Right cardiac atrium (tissue), 5 donors: ENCODE measurements around the gene LY6G5B. TPM values are rescaled to one million over a fixed set of nuclear protein-coding genes. Genes with fewer than 3 reads are reported as not detected.

Source experiments
- ATAC-seq, 2 donors: fragments of 200-7000 bp; cut with Tn5 transposase; one replicate each; pipeline versions ENCODE4 v1.8.0 to v1.9.1; 2020; ENCODE audit warnings: moderate library complexity in 2 of 2, mild to moderate bottlenecking in 1 of 2
- DNase-seq, 3 donors: peaks; one replicate each; pipeline ENCODE4 v3.0.0-alpha.2; 2020
- H3K27ac ChIP-seq: one replicate; pipeline ENCODE4 v1.5.1; 2013; ENCODE audit warnings: mild to moderate bottlenecking, low read length, control low read depth, moderate library complexity
- H3K27me3 ChIP-seq: one replicate; pipeline ENCODE4 v1.6.1; 2013; ENCODE audit not compliant: control insufficient read depth, insufficient read depth
- H3K4me1 ChIP-seq: one replicate; pipeline ENCODE4 v1.6.1; 2013; ENCODE audit warnings: low read length; ENCODE audit not compliant: control insufficient read depth, insufficient read depth
- H3K4me3 ChIP-seq: one replicate; pipeline ENCODE4 v1.5.1; 2013; ENCODE audit warnings: low read length, control low read depth
- H3K9me3 ChIP-seq: one replicate; pipeline ENCODE4 v1.6.1; 2013; ENCODE audit warnings: low read length; ENCODE audit not compliant: control insufficient read depth
- WGBS: extraction: QIAGEN DNeasy Blood & Tissue Kit; methylation state at CpG from one replicate; pipeline ENCODE4 v1.1.7; 2013; 5-methylcytosine and 5-hydroxymethylcytosine counted together
- intact Hi-C, 4 donors: fragments of 100-400 bp; cut with DNase I; formaldehyde crosslinking; loops; one replicate each; pipeline versions ENCODE4 v1.11.0 to v1.14.0; 2022 to 2023
- microRNA-seq, 2 donors: library from miRNA; unstranded; fragments of <30 nt; microRNA quantifications; one replicate each; pipeline ENCODE4 v1.2.0, GENCODE V29; 2020 to 2021
- polyA plus RNA-seq: library from polyadenylated mRNA; stranded (reverse); fragments of 200-250 nt; gene quantifications from one replicate; pipeline ENCODE4 v1.2.3, GENCODE V29; 2013
- total RNA-seq, 4 donors: library from RNA; stranded (reverse); fragmentation: NEBNext Ultra II Directional; extraction: Animal tissue kit (Norgen Biotek cat#: 25700); gene quantifications; one replicate each; pipeline ENCODE4 v1.2.1, GENCODE V29; 2021
- donor health status: healthy with polysubstance abuse.
- donor health status: DM: no; HTN: yes; CAD: no.
- donor health status: DM: no; HTN: no; CAD: no.
- donor health status: DM: no; HTN: yes; CAD: no; lungs with severe emphysema.
- donor health status: DM: yes; HTN: yes; CAD: no.

LY6G5B gene
- total and polyA plus RNA-seq, 5 donors: 4.0 to 8.7 (median 5.7) TPM

DNA sequence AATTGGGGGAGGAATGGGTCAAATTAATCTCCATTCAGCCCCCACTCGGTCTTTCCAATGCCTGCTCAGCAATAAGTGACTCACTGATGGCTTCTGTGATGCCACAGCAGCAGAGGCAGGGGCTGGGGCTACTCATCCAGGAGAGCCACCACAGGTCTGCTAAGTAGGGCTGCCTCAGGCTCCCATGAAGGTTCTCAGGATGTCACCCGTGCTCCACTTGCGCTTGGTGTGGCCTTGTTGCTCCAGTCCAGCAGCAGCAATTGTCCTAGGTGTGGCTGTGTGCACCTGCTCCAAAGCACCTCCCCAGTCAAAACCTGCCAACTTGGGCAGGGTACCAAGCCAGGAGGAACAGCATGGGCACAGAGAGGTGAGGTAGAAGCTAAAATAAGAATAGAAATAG is 52.4 kb downstream of the LY6G5B start:
- ATAC-seq (no peak), DNase-seq (peak in 1 of 3 donors; percentile 36)
- 94% methylated on average over 3 of the region's 3 CpGs for WGBS
- no peaks in the 10 kb centered on the region for H3K9me3 ChIP-seq
- H3K4me1 ChIP-seq: no peaks in the 10 kb centered on the region
- H3K27ac ChIP-seq: no peak overlapping the region
- no peaks in the 10 kb centered on the region for H3K27me3 ChIP-seq
- no peak overlapping the region for H3K4me3 ChIP-seq
- intact Hi-C loops: loop anchor here in 1 of 4 donors (10.0 kb wide), 1 partner anchor 113 kb away; no protein-coding TSS in a partner anchor

Small RNAs within 50 kb of the gene (microRNA-seq; reads per million reads assigned to microRNA genes)
- gene MIR4646 (0.54 to 1.3 reads per million in 2 donors), gene MIR6832 (0 to 0.54 reads per million in 2 donors)

Other genes starting within 250 kb of the LY6G5B start
Only the 30 nearest of the 37 such genes appear.
- not detected for gene MCCD1, start 141.0 kb upstream of the LY6G5B start, total RNA-seq
- gene MCCD1, start 141.0 kb upstream of the LY6G5B start, polyA plus RNA-seq: not detected
- 100 to 1,000 TPM; 196 to 235 (median 212) TPM for gene DDX39B, start 128.0 kb upstream of the LY6G5B start, total RNA-seq
- gene DDX39B, start 128.0 kb upstream of the LY6G5B start, polyA plus RNA-seq: 145 TPM
- gene ATP6V1G2, start 123.4 kb upstream of the LY6G5B start, total RNA-seq: 1 to 10 TPM; 1.7 to 3.8 (median 2.6) TPM
- gene ATP6V1G2, start 123.4 kb upstream of the LY6G5B start, polyA plus RNA-seq: 2.8 TPM
- 10 to 100 TPM; 12.2 to 19.3 (median 14.6) TPM for gene NFKBIL1, start 122.4 kb upstream of the LY6G5B start, total RNA-seq
- gene NFKBIL1, start 122.4 kb upstream of the LY6G5B start, polyA plus RNA-seq: 16.7 TPM
- not detected for gene LTA, start 97.7 kb upstream of the LY6G5B start, total RNA-seq
- 0.07 TPM for gene LTA, start 97.7 kb upstream of the LY6G5B start, polyA plus RNA-seq
- gene TNF, start 94.4 kb upstream of the LY6G5B start, total RNA-seq: under 1 TPM; 0.42 to 0.71 (median 0.53) TPM
- gene TNF, start 94.4 kb upstream of the LY6G5B start, polyA plus RNA-seq: 0.23 TPM
- 1 to 10 TPM in 1 of 4 donors, under 1 TPM in 2, not detected in 1; 0.59 to 1.5 (median 0.60) TPM for gene LTB, start 87.6 kb upstream of the LY6G5B start, total RNA-seq
- gene LTB, start 87.6 kb upstream of the LY6G5B start, polyA plus RNA-seq: 0.61 TPM
- gene LST1, start 83.7 kb upstream of the LY6G5B start, total RNA-seq: 10 to 100 TPM; 10.2 to 16.6 (median 12.4) TPM
- 7.8 TPM for gene LST1, start 83.7 kb upstream of the LY6G5B start, polyA plus RNA-seq
- under 1 TPM in 2 of 4 donors, not detected in 2; 0.26 to 0.31 TPM for gene NCR3, start 77.0 kb upstream of the LY6G5B start, total RNA-seq
- gene NCR3, start 77.0 kb upstream of the LY6G5B start, polyA plus RNA-seq: 0.11 TPM
- gene AIF1, start 54.7 kb upstream of the LY6G5B start, total RNA-seq: 10 to 100 TPM; 17.9 to 29.9 (median 21.3) TPM
- gene AIF1, start 54.7 kb upstream of the LY6G5B start, polyA plus RNA-seq: 14.7 TPM
- 100 to 1,000 TPM in 2 of 4 donors, 10 to 100 TPM in 2; 96.9 to 110 (median 103) TPM for gene PRRC2A, start 49.3 kb upstream of the LY6G5B start, total RNA-seq
- 95.2 TPM for gene PRRC2A, start 49.3 kb upstream of the LY6G5B start, polyA plus RNA-seq
- 100 to 1,000 TPM; 230 to 260 (median 256) TPM for gene BAG6, start 17.3 kb upstream of the LY6G5B start, total RNA-seq
- gene BAG6, start 17.3 kb upstream of the LY6G5B start, polyA plus RNA-seq: 226 TPM
- 1 to 10 TPM in 2 of 4 donors, under 1 TPM in 2; 0.48 to 2.8 (median 1.4) TPM for gene APOM, start 14.1 kb upstream of the LY6G5B start, total RNA-seq
- gene APOM, start 14.1 kb upstream of the LY6G5B start, polyA plus RNA-seq: 3.9 TPM
- gene C6orf47, start 9.2 kb upstream of the LY6G5B start, total RNA-seq: 10 to 100 TPM; 18.5 to 20.7 (median 20.1) TPM
- gene C6orf47, start 9.2 kb upstream of the LY6G5B start, polyA plus RNA-seq: 21.2 TPM
- 10 to 100 TPM; 16.8 to 23.9 (median 20.0) TPM for gene GPANK1, start 5.0 kb upstream of the LY6G5B start, total RNA-seq
- gene GPANK1, start 5.0 kb upstream of the LY6G5B start, polyA plus RNA-seq: 24.6 TPM
- 100 to 1,000 TPM; 110 to 123 (median 116) TPM for gene CSNK2B, start 3.9 kb upstream of the LY6G5B start, total RNA-seq
- 158 TPM for gene CSNK2B, start 3.9 kb upstream of the LY6G5B start, polyA plus RNA-seq
- gene LY6G5C, start 11.1 kb downstream of the LY6G5B start, total RNA-seq: 1 to 10 TPM; 2.1 to 3.8 (median 2.3) TPM
- gene LY6G5C, start 11.1 kb downstream of the LY6G5B start, polyA plus RNA-seq: 5.0 TPM
- gene ABHD16A, start 33.3 kb downstream of the LY6G5B start, total RNA-seq: 10 to 100 TPM; 28.4 to 37.0 (median 31.7) TPM
- 28.1 TPM for gene ABHD16A, start 33.3 kb downstream of the LY6G5B start, polyA plus RNA-seq
- not detected for gene LY6G6F, start 36.9 kb downstream of the LY6G5B start, total RNA-seq
- gene LY6G6F, start 36.9 kb downstream of the LY6G5B start, polyA plus RNA-seq: not detected
- gene LY6G6D, start 45.4 kb downstream of the LY6G5B start, total RNA-seq: not detected
- not detected for gene LY6G6D, start 45.4 kb downstream of the LY6G5B start, polyA plus RNA-seq
- gene LY6G6C, start 51.8 kb downstream of the LY6G5B start, total RNA-seq: not detected
- gene LY6G6C, start 51.8 kb downstream of the LY6G5B start, polyA plus RNA-seq: 0.18 TPM
- under 1 TPM in 3 of 4 donors, not detected in 1; 0.31 to 0.37 (median 0.35) TPM for gene MPIG6B, start 53.4 kb downstream of the LY6G5B start, total RNA-seq
- gene MPIG6B, start 53.4 kb downstream of the LY6G5B start, polyA plus RNA-seq: 0.20 TPM
- 10 to 100 TPM; 42.4 to 55.6 (median 49.3) TPM for gene DDAH2, start 59.3 kb downstream of the LY6G5B start, total RNA-seq
- 57.4 TPM for gene DDAH2, start 59.3 kb downstream of the LY6G5B start, polyA plus RNA-seq
- 100 to 1,000 TPM in 3 of 4 donors, 10 to 100 TPM in 1; 99.4 to 153 (median 116) TPM for gene CLIC1, start 66.6 kb downstream of the LY6G5B start, total RNA-seq
- gene CLIC1, start 66.6 kb downstream of the LY6G5B start, polyA plus RNA-seq: 116 TPM
- gene MSH5, start 70.0 kb downstream of the LY6G5B start, total RNA-seq: 1 to 10 TPM; 2.6 to 3.2 (median 3.0) TPM
- 1.8 TPM for gene MSH5, start 70.0 kb downstream of the LY6G5B start, polyA plus RNA-seq
- under 1 TPM in 1 of 4 donors, not detected in 3; 0.50 TPM for gene SAPCD1, start 92.7 kb downstream of the LY6G5B start, total RNA-seq
- 0.25 TPM for gene SAPCD1, start 92.7 kb downstream of the LY6G5B start, polyA plus RNA-seq
- 10 to 100 TPM in 1 of 4 donors, 1 to 10 TPM in 3; 3.4 to 12.8 (median 8.2) TPM for gene VWA7, start 107.4 kb downstream of the LY6G5B start, total RNA-seq
- gene VWA7, start 107.4 kb downstream of the LY6G5B start, polyA plus RNA-seq: 3.2 TPM
- 10 to 100 TPM; 21.7 to 30.6 (median 26.9) TPM for gene VARS1, start 125.8 kb downstream of the LY6G5B start, total RNA-seq
- gene VARS1, start 125.8 kb downstream of the LY6G5B start, polyA plus RNA-seq: 14.8 TPM
- 10 to 100 TPM; 22.8 to 27.3 (median 23.8) TPM for gene LSM2, start 137.0 kb downstream of the LY6G5B start, total RNA-seq
- 27.0 TPM for gene LSM2, start 137.0 kb downstream of the LY6G5B start, polyA plus RNA-seq
- gene HSPA1L, start 145.3 kb downstream of the LY6G5B start, total RNA-seq: 1 to 10 TPM; 1.6 to 2.8 (median 2.2) TPM
- gene HSPA1L, start 145.3 kb downstream of the LY6G5B start, polyA plus RNA-seq: 2.0 TPM